HepG2 (cell line): ENCODE measurements around the gene ANKRD29. TPM values are rescaled to one million over a fixed set of nuclear protein-coding genes. Genes with fewer than 3 reads are reported as not detected.
A peak's percentile ranks its signal among the peaks of the same experiment; 100 is the strongest.

ENCODE experiments used
- CEBPB ChIP-seq: IDR thresholded peaks from 2 replicates; pipeline ENCODE4 v1.6.1; 2011; ENCODE audit warnings: low read depth, low read length, improper control_type of control experiment, borderline replicate concordance
- EEA1 ChIP-seq: sonication (generic); formaldehyde crosslinking; IDR thresholded peaks from 2 replicates; pipeline ENCODE4 v1.5.1; 2020; ENCODE audit warnings: mild to moderate bottlenecking, missing genetic modification reagents, borderline replicate concordance
- KDM5A ChIP-seq: fragments of 200-600 bp; sonication (generic); IDR thresholded peaks from 2 replicates; pipeline ENCODE4 v1.7.0; 2018; ENCODE audit warnings: antibody characterized with exemption, mild to moderate bottlenecking, low read length, borderline replicate concordance
- RFX1 ChIP-seq: fragments of 450-650 bp; IDR thresholded peaks from 2 replicates; pipeline ENCODE4 v1.6.1; 2017
- SMARCE1 ChIP-seq: fragments of 450-650 bp; IDR thresholded peaks from 2 replicates; pipeline ENCODE4 v1.6.1; 2017; ENCODE audit warnings: borderline replicate concordance
- SUZ12 ChIP-seq: fragments of 150-350 bp; IDR thresholded peaks from 2 replicates; pipeline ENCODE4 v1.6.1; 2014; ENCODE audit warnings: low read depth, low read length
- TP53 ChIP-seq: sonication (generic); formaldehyde crosslinking; conservative IDR thresholded peaks from 2 replicates; pipeline ENCODE4 v1.4.0; 2020; ENCODE audit warnings: missing genetic modification reagents
- ZNF331 ChIP-seq: sonication (generic); formaldehyde crosslinking; IDR thresholded peaks from 2 replicates; pipeline ENCODE4 v1.4.0; 2020; ENCODE audit warnings: missing genetic modification reagents
- ZNF570 ChIP-seq: sonication (generic); formaldehyde crosslinking; IDR thresholded peaks from 2 replicates; pipeline ENCODE4 v1.4.0; 2020; ENCODE audit warnings: mild to moderate bottlenecking, missing genetic modification reagents, borderline replicate concordance
- ZSCAN12 ChIP-seq: sonication (generic); formaldehyde crosslinking; IDR thresholded peaks from 2 replicates; pipeline ENCODE4 v1.9.0; 2021; ENCODE audit warnings: mild to moderate bottlenecking, missing genetic modification reagents
- polyA plus RNA-seq, 8 experiments: library from polyadenylated mRNA; depleted of rRNA in 3 of 8; stranded (reverse) in 7 of 8; unstranded in 1 of 8; fragments of >200 nt; fragmentation: Illumina TruSeq in 4 of 8; extraction: Trizol in 4 of 8; gene quantifications; 2 replicates each; pipeline versions ENCODE4 v1.2.1 to v1.2.3, GENCODE V29; 2011 to 2016; ENCODE audit warnings: low read depth in 4 of 8, missing spikeins in 1 of 8, mixed read lengths in 1 of 8; ENCODE audit not compliant: insufficient read depth in 1 of 8
- total RNA-seq, 5 experiments: library from RNA; depleted of rRNA; stranded (reverse); fragments of >200 nt; fragmentation: Illumina TruSeq; extraction: Trizol; gene quantifications; 2 replicates each; pipeline ENCODE4 v1.2.3, GENCODE V29; 2016; ENCODE audit warnings: low read depth in 1 of 5
- TF ChIP-seq, protein P1 (sequence below): sonication (generic); formaldehyde crosslinking; IDR thresholded peaks from one replicate; pipeline ENCODE4 v1.5.1; 2020; ENCODE audit warnings: mild to moderate bottlenecking, missing genetic modification reagents; ENCODE audit errors: not compliant biosample characterization
- TF ChIP-seq, protein P2 (sequence below): IDR thresholded peaks from 2 replicates; pipeline ENCODE4 v1.6.1; 2012; ENCODE audit warnings: low read depth, low read length, improper control_type of control experiment
- TF ChIP-seq, protein P3 (sequence below): sonication (generic); formaldehyde crosslinking; IDR thresholded peaks from 2 replicates; pipeline ENCODE4 v1.8.0; 2022; ENCODE audit warnings: mild to moderate bottlenecking, missing genetic modification reagents
- TF ChIP-seq, protein P4 (sequence below): sonication (generic); formaldehyde crosslinking; IDR thresholded peaks from 2 replicates; pipeline ENCODE4 v1.4.0; 2020; ENCODE audit warnings: missing genetic modification reagents
- TF ChIP-seq, protein P5 (sequence below): sonication (generic); formaldehyde crosslinking; IDR thresholded peaks from 2 replicates; pipeline ENCODE4 v1.5.1; 2020; ENCODE audit warnings: missing genetic modification reagents, mild to moderate bottlenecking, borderline replicate concordance

ANKRD29 gene
- total and polyA plus RNA-seq, 2 of the 13 experiments (the other 11 are each of a cell fraction or from before 2014, with no cell fraction given) = not detected

DNA sequence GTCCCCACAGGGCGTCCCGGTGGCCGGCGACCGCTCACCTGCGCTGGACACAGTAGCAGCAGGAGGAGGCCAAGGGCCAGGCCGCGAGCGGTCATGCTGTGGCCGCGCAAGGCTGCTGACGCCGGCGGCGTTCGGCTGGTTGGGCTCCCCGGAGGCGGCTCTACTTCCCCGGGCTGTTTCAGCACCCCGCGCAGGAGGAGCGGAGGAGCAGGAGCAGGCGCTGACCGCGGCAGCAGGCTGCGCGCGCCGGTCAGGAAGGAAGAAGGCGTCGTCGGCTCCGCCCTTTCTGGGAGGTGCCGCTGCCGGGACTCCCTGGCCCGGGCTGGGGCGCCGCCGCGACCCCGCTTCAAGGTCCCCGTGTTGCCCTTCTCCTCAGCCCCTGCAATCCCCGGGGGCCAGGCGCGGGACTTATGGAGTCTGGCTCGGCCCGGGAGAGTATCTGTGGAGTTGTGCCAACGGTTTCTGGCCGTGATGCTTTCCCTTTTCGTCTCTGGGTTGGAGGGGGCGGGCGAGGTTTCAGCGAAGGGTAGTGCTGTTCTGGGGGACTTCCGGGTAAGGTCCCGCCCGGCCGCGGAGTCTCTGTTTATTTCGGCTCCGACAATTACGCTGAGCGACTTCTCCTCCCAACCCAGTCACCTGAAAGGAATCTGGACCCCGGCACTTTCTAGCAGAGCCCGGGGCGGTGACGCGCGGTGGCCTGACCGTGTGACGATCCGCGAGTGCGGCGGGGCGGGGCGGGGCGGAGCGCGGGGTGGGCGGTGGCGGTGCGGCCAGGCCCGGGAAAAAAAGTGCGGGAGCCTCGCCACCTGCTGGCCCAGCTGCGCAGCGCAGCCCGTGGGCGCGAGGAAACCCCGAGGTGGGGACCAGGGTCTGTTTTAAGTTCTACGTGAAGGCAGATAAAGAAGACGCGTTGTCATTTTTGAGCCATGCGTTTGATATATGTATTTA, 76.2 kb downstream of the ANKRD29 start, which contains the start of gene NPC1 (continued):
- TF ChIP-seq, protein P1, sequence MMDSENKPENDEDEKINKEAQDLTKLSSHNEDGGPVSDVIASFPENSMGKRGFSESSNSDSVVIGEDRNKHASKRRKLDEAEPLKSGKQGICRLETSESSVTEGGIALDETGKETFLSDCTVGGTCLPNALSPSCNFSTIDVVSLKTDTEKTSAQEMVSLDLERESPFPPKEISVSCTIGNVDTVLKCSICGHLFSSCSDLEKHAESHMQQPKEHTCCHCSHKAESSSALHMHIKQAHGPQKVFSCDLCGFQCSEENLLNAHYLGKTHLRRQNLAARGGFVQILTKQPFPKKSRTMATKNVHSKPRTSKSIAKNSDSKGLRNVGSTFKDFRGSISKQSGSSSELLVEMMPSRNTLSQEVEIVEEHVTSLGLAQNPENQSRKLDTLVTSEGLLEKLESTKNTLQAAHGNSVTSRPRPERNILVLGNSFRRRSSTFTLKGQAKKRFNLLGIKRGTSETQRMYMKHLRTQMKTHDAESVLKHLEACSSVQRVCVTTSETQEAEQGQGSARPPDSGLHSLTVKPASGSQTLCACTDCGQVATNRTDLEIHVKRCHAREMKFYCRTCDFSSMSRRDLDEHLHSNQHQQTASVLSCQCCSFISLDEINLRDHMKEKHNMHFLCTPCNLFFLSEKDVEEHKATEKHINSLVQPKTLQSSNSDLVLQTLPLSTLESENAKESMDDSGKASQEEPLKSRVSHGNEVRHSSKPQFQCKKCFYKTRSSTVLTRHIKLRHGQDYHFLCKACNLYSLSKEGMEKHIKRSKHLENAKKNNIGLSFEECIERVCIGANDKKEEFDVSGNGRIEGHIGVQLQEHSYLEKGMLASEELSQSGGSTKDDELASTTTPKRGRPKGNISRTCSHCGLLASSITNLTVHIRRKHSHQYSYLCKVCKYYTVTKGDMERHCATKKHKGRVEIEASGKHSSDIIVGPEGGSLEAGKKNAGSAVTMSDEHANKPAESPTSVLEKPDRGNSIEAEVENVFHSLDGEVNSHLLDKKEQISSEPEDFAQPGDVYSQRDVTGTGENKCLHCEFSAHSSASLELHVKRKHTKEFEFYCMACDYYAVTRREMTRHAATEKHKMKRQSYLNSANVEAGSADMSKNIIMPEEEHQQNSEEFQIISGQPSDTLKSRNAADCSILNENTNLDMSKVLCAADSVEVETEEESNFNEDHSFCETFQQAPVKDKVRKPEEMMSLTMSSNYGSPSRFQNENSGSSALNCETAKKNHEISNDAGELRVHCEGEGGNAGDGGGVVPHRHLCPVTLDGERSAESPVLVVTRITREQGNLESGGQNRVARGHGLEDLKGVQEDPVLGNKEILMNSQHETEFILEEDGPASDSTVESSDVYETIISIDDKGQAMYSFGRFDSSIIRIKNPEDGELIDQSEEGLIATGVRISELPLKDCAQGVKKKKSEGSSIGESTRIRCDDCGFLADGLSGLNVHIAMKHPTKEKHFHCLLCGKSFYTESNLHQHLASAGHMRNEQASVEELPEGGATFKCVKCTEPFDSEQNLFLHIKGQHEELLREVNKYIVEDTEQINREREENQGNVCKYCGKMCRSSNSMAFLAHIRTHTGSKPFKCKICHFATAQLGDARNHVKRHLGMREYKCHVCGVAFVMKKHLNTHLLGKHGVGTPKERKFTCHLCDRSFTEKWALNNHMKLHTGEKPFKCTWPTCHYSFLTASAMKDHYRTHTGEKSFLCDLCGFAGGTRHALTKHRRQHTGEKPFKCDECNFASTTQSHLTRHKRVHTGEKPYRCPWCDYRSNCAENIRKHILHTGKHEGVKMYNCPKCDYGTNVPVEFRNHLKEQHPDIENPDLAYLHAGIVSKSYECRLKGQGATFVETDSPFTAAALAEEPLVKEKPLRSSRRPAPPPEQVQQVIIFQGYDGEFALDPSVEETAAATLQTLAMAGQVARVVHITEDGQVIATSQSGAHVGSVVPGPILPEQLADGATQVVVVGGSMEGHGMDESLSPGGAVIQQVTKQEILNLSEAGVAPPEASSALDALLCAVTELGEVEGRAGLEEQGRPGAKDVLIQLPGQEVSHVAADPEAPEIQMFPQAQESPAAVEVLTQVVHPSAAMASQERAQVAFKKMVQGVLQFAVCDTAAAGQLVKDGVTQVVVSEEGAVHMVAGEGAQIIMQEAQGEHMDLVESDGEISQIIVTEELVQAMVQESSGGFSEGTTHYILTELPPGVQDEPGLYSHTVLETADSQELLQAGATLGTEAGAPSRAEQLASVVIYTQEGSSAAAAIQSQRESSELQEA = no peak
- TF ChIP-seq KDM5A = peak; percentile 74; the same call in 1 of the 2 replicates
- TF ChIP-seq, protein P2, sequence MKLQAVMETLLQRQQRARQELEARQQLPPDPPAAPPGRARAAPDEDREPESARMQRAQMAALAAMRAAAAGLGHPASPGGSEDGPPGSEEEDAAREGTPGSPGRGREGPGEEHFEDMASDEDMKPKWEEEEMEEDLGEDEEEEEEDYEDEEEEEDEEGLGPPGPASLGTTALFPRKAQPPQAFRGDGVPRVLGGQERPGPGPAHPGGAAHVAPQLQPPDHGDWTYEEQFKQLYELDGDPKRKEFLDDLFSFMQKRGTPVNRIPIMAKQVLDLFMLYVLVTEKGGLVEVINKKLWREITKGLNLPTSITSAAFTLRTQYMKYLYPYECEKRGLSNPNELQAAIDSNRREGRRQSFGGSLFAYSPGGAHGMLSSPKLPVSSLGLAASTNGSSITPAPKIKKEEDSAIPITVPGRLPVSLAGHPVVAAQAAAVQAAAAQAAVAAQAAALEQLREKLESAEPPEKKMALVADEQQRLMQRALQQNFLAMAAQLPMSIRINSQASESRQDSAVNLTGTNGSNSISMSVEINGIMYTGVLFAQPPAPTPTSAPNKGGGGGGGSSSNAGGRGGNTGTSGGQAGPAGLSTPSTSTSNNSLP = no peak
- TF ChIP-seq ZSCAN12 (CRISPR knock-in tag) = no peak
- TF ChIP-seq ZNF331 (CRISPR knock-in tag) = peak; percentile 24; the same call in 1 of the 2 replicates
- TF ChIP-seq, protein P3, sequence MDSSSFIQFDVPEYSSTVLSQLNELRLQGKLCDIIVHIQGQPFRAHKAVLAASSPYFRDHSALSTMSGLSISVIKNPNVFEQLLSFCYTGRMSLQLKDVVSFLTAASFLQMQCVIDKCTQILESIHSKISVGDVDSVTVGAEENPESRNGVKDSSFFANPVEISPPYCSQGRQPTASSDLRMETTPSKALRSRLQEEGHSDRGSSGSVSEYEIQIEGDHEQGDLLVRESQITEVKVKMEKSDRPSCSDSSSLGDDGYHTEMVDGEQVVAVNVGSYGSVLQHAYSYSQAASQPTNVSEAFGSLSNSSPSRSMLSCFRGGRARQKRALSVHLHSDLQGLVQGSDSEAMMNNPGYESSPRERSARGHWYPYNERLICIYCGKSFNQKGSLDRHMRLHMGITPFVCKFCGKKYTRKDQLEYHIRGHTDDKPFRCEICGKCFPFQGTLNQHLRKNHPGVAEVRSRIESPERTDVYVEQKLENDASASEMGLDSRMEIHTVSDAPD (CRISPR knock-in tag) = no peak
- no peak for TF ChIP-seq CEBPB
- TF ChIP-seq EEA1 (CRISPR knock-in tag) = no peak
- TF ChIP-seq RFX1 = no peak
- TF ChIP-seq, protein P4, sequence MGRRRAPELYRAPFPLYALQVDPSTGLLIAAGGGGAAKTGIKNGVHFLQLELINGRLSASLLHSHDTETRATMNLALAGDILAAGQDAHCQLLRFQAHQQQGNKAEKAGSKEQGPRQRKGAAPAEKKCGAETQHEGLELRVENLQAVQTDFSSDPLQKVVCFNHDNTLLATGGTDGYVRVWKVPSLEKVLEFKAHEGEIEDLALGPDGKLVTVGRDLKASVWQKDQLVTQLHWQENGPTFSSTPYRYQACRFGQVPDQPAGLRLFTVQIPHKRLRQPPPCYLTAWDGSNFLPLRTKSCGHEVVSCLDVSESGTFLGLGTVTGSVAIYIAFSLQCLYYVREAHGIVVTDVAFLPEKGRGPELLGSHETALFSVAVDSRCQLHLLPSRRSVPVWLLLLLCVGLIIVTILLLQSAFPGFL (CRISPR knock-in tag) = no peak
- TF ChIP-seq, protein P5, sequence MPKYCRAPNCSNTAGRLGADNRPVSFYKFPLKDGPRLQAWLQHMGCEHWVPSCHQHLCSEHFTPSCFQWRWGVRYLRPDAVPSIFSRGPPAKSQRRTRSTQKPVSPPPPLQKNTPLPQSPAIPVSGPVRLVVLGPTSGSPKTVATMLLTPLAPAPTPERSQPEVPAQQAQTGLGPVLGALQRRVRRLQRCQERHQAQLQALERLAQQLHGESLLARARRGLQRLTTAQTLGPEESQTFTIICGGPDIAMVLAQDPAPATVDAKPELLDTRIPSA = no peak
- TF ChIP-seq SMARCE1 = no peak
- no peak for TF ChIP-seq ZNF570 (CRISPR knock-in tag)
- TF ChIP-seq SUZ12 = no peak
- TF ChIP-seq TP53 = no peak
